GM10248 (cell line): ENCODE data around the gene PPHLN1.
A peak's percentile ranks its signal among the peaks of the same experiment; 100 is the strongest.

Experiments
- CTCF ChIA-PET: fragments of 300-600 bp; sonication (Branson Sonifier 250); formaldehyde crosslinking; extraction: SDS; loops from one replicate; lab custom pipeline; 2021; ENCODE audit warnings: antibody characterized with exemption; lab: Yijun Ruan, JAX
- POLR2A ChIA-PET: fragments of 350-650 bp; sonication (Branson Sonifier 250); formaldehyde crosslinking; extraction: SDS; loops from one replicate; lab custom pipeline; 2020; ENCODE audit warnings: antibody characterized with exemption; lab: Yijun Ruan, JAX
- DNase-seq: peaks from one replicate; pipeline ENCODE4 v3.0.0; 2012; ENCODE audit errors: extremely low spot score
- TF ChIP-seq, protein P1 (sequence below): IDR thresholded peaks from 2 replicates; pipeline ENCODE4 v1.5.1; 2012; ENCODE audit warnings: mild to moderate bottlenecking, low read depth; ENCODE audit errors: extremely low read depth, missing control alignments, control extremely low read depth

PPHLN1 gene

DNA sequence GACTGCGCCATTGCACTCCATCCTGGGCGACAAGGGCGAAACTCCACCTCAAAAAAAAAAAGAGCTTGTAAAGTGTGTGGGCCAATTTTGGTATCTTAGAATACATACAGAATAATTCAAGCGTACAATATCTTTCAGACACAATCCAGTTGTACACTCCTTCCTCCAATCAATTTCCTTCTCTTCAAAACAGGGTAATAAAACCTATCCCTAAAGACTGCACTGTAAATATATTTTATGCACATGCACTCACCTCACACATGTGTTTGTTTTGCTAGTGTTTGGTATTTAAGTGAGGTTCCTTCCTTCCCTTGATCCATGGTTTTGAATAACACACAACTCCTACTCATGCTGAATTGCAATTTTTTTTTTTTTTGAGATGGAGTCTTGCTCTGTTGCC, 137.7 kb downstream of the PPHLN1 start:
- ChIA-PET CTCF (interaction anchor here (1.0 kb wide), 1 partner anchor 19 kb away, joined by 5 read pairs; no protein-coding TSS in a partner anchor), POLR2A (no interaction called here)
- TF ChIP-seq, protein P1, sequence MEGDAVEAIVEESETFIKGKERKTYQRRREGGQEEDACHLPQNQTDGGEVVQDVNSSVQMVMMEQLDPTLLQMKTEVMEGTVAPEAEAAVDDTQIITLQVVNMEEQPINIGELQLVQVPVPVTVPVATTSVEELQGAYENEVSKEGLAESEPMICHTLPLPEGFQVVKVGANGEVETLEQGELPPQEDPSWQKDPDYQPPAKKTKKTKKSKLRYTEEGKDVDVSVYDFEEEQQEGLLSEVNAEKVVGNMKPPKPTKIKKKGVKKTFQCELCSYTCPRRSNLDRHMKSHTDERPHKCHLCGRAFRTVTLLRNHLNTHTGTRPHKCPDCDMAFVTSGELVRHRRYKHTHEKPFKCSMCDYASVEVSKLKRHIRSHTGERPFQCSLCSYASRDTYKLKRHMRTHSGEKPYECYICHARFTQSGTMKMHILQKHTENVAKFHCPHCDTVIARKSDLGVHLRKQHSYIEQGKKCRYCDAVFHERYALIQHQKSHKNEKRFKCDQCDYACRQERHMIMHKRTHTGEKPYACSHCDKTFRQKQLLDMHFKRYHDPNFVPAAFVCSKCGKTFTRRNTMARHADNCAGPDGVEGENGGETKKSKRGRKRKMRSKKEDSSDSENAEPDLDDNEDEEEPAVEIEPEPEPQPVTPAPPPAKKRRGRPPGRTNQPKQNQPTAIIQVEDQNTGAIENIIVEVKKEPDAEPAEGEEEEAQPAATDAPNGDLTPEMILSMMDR = no peak
- DNase-seq = no peak

DNA sequence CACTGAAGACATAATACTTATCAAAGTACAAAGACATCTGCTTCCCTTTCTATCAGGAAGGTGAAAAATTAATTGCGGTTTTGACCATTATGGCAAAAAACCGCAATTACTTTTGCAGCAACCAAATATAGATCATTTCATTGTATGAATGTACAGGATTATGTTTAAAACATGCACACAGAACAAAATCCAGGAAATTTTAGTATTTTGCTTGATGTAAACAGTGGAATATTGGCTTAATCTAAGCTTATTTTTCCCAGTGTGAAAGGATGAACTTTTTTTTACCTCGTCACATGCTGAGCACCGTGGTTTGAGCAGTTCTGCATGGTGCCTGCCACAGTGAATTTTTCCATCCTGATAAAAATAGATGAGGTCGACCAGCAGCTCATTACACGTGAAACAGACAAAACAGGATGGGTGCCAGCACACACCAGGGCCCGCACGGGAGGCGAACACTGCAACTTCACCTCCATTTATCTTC, 142.4 kb downstream of the PPHLN1 start:
- no peak for DNase-seq
- POLR2A ChIA-PET = no interaction called here

DNA sequence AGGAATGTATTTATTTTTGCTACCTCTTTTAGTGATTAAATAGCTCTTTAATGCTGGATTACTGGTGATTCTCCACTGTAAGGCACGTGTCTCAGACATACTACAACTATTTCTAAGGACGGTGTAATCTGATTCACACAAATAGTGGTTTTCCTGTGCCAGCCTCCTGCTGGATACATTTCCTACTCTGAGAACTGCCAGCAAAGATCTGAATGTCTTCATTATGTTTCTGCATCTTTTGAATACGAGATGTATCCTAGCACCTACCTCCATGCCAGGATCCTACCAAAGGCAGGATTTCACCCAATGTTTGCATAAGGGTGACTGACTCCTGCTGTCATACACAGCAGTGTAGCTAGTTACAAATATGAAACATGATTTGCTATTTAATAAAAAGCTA, 143.0 kb downstream of the PPHLN1 start:
- TF ChIP-seq, protein P1 = no peak
- ChIA-PET POLR2A (no interaction called here), CTCF (interaction anchor here (2.0 to 7.8 kb wide), 4 partner anchors 9 to 22 kb away, joined by 4 to 85 read pairs (median 12); no protein-coding TSS in a partner anchor)

More for the DNA sequence above, 142.4 kb downstream of the PPHLN1 start:
- TF ChIP-seq, protein P1 = no peak
- CTCF ChIA-PET = interaction anchor here (2.0 to 7.8 kb wide), 4 partner anchors 10 to 22 kb away, joined by 4 to 85 read pairs (median 12); no protein-coding TSS in a partner anchor

DNA sequence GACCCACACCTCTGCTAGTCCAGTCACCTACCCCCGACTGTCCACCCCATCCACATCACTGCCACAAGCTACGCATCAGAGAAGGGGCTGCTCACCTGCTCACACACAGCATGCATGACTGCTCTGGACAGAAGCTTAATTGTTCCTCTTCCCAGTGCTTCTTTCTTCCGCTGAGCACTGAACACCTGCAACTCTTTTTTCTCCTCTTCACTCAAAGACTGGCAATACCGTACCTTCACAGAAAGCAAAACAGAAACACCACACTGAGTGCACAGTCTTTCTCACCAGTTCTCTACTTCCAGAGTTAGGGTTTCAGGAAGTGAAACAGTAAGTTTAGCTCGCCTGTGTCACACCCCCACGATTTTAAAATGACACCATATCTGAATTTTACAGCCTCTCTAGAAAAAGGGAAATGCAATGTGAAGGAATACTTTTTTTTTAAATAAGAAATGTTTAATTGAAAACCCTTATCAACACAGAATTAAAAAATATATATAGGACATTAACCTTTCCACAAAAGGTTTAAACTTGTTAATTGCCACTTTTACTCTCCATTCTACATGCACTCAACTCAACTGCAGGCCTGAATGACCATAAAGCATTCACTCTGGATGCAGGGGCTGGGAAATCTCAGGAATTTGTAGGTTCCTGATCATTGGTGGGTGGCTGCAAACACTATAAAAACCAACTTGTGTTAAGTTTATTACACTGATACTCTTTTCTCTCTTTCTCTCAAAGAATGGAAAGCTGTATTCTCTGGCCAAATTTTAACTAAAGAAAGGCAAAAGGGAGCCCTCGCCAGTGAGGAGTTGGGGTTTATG, 143.6 kb downstream of the PPHLN1 start:
- POLR2A ChIA-PET = interaction anchor here (0.5 kb wide), 1 partner anchor 114 kb away, joined by 3 read pairs; no protein-coding TSS in a partner anchor
- DNase-seq = peak; percentile 79
- TF ChIP-seq, protein P1 = no peak
- CTCF ChIA-PET = interaction anchor here (1.0 to 7.8 kb wide), 5 partner anchors 8 to 21 kb away, joined by 4 to 85 read pairs (median 8); no protein-coding TSS in a partner anchor

More for the DNA sequence above, 143.0 kb downstream of the PPHLN1 start:
- DNase-seq = no peak

DNA sequence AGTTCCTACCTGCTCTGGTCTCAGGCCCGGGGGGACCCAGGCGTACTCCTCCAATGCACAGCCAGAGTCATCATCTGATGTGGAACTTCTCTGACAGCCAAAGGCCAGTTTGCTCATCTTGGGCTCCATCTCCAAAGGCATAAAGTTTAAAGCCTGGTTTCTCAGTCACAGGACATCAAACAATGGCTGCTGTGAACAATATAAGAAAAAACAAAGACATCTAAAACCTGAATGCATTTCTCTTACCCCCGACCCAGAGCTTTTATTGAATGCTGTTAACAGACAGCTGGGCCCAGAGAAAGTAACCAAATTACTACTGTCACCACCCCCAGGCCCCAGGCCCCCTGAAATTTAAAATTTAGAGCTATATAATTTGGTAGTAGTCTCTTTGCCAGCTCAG, 146.4 kb downstream of the PPHLN1 start:
- POLR2A ChIA-PET = no interaction called here
- DNase-seq = no peak
- TF ChIP-seq, protein P1 = no peak
- CTCF ChIA-PET = interaction anchor here (0.9 to 7.8 kb wide), 2 partner anchors 10 to 13 kb away, joined by 3 to 85 read pairs; no protein-coding TSS in a partner anchor

DNA sequence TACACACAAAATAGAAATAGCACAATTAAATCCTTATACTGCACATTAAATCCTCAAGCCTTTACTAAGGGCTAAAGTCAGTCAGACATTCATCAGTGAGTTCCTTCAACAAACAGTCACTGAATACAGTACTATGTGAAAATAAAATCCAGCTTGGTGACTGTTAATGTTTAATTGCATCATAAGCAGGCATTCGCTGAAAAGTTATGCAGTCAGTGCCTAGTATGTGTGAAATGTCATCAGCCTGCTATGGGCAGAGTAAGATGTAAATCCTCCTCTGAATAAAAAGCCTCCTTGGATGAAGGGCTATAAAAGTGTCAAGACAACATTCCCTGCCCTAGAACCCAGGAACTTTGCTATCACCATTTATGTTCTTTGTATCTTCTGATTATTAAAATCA, 147.2 kb downstream of the PPHLN1 start:
- TF ChIP-seq, protein P1 = no peak
- ChIA-PET POLR2A (no interaction called here), CTCF (interaction anchor here (0.9 to 7.8 kb wide), 2 partner anchors 9 to 12 kb away, joined by 3 to 85 read pairs; no protein-coding TSS in a partner anchor)
- no peak for DNase-seq
